ENCODE data around the gene HES1. TPM values are rescaled to one million over a fixed set of nuclear protein-coding genes. Genes with fewer than 3 reads are reported as not detected.
"Not testable (repeated sequence)": the region's sequence is repeated elsewhere in the genome, so short reads cannot be mapped to it uniquely, and the experiment has no call there.

HES1 gene
- total RNA-seq, 2 experiments from 2014 or later: 0.14 TPM; not detected in 1

DNA sequence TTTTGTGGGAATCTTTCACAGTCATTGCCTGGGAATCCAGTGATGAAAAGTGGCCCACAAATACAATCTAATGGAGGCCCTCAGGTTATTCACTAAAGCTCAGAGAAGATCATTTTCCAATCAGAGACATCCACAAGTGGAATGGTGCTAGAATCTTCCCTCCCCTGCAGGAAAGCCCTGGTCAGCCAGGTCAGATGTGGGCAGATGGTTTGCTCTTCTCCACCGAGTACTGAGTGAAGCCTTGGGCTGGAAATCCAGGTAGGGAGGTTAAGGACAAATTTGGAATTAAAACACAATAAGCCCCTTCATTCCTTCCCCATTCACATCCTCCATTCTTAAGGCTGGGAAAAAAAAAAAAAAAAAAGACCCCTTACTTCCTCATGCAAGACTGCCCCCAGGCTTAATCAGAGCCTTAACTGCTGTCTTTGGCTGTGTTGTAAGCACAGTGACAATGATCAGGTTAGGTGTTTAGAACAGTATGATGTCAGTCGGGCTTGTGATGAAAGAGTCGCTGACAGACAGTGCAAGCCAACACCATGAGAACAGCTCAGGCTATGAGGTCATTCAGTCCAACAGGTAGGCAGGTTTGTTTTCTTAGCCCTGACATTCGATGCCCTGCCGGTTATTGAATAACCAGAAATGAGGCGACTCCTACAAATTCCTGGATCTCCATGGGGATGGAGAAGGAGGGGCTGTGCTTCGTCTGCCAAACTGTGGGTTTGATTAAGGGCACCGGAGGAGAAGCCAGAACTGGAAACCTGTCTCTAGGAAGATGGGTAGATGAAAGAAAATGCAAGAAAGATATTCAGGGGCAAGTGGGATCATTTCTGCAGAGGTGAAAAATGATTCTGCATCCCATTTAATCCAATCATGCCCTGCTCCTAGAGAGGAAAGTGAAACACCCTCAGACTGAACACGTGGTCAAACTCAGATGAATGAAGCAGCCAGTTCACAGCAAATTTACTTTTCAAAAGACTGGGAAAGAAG, 23.5 kb upstream of the HES1 start:
- Mint-ChIP-seq H3K9me3 (no peaks in the 10 kb centered on the region), H3K4me1 (no peaks in the 10 kb centered on the region), H3K36me3 (no peaks in the 10 kb centered on the region), H3K27me3 (peaks cover 12% of the 10 kb centered on the region), H3K27ac (no peak overlapping the region), H3K4me3 (no peak overlapping the region)
- DNase-seq: no peak

DNA sequence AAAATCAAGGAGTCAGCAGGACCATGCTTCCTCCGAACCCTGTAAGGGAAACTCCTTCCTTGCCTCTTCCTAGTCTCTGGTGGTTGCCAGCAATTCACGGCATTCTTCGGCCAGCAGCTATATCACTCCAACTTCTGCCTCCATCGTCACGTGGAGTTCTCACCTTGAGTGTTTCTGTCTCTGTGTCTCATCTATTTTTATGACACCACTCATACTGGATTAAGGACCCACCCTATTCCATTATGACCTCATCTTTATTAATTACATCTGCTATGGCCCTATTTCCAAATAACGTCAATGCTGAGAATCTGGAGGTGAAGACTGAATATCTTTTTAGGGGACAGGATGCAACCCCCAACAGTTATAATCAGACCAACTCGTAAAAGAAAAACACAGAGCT, 21.8 kb upstream of the HES1 start:
- Mint-ChIP-seq H3K9me3 (no peaks in the 10 kb centered on the region), H3K27ac (no peak overlapping the region), H3K4me1 (no peaks in the 10 kb centered on the region), H3K27me3 (peaks cover 6% of the 10 kb centered on the region), H3K36me3 (no peaks in the 10 kb centered on the region), H3K4me3 (no peak overlapping the region)
- no peak for DNase-seq

DNA sequence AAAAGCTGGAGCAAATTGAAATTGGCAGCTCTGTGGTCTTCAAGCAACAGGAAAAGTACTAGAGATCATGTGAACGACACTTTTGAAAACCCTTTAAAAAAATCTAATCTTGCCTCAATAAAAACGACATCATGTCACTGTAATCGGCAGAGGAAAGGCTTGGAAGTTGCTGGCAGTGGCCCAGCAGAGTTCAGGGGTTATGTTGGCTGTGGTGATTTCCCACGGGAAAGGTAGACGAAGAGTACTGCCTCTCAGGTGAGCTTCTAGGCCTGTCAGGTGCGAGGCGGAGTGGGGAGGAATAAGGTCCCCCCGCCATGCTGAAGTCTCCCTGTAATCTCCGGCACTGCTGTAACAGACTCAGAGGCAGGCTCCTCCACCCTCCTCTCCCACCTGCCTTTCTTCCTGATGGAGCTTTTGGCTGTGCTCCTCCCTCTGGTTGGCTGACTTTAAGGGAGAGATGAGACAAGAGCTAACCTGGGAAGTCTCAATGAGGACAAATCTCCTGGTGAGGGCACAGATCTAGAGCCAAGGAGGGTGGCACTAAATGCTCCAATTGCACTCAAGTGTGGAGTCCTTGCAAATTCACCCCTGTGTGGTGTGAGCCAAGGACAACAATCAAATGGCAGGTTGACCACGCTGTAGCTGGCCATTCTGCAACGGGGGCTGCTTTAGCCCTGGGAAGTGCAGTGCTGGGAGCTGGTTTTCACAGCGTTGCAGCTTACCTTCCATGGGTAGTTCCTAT, 18.7 kb upstream of the HES1 start:
- H3K4me1 Mint-ChIP-seq: no peaks in the 10 kb centered on the region

DNA sequence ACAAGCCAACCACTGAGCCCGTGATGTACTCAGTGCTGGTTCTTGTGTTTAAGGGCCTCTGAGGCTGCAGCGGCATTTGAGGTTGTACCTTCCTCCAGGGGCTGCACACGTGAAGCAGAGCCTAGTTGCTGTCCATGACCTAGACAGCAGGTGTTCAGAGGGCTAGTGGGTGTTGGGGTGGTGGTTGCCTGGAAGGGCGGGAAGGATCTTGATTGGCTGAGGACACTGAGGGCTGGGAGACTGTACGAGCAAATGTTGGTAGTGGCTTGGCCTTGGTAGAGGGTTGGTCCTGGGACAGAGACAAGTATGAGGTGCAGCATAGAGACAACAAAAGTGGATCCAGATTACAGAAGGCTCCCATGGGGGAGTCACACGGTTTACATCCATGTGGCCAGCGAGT, 17.0 kb upstream of the HES1 start:
- peaks cover 18% of the 10 kb centered on the region for H3K27me3 Mint-ChIP-seq

More for the DNA sequence above, 18.7 kb upstream of the HES1 start:
- no peak overlapping the region for H3K27ac Mint-ChIP-seq
- no peaks in the 10 kb centered on the region for H3K9me3 Mint-ChIP-seq
- H3K36me3 Mint-ChIP-seq: no peaks in the 10 kb centered on the region
- DNase-seq: no peak
- no peak overlapping the region for H3K4me3 Mint-ChIP-seq
- H3K27me3 Mint-ChIP-seq: peaks cover 14% of the 10 kb centered on the region

DNA sequence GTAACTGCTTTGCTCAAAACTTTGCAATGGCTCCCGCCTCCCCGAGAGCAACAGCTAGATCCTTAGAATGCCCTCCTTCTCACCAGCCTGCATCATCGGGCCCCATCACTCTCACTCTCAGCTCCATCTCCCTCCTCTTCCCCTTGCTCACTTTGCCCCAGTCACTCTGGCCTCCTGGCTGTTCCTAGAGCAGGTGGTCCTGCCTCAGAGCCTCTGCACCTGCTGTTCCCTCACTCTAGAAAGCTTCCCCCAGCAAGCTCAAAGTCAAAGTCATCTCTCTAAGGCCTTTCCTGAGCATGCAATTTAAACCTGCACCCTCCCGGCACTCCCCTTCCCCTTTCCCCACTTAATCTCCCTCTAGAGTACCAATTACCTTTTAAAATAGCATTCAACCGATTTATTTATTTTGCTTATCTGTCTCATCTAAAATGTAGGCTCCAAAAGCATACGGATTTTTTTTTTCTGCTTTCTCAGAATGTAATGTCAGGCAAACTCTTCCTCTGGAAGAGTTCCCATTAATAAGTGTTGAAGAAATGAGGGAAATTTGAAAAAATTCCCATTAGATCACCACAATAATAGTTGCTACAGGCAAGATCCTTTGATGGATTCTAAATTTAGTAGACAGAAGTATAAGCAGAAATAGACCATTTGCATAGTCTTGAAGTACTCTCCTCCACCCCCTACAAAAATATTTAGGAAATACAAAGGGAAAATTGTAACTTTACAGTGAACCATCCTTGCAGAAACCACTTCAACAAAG, 15.9 kb upstream of the HES1 start:
- Mint-ChIP-seq H3K36me3 (no peaks in the 10 kb centered on the region), H3K27ac (no peak overlapping the region), H3K4me1 (no peaks in the 10 kb centered on the region), H3K4me3 (no peak overlapping the region), H3K27me3 (peaks cover 18% of the 10 kb centered on the region), H3K9me3 (no peaks in the 10 kb centered on the region)
- no peak for DNase-seq

More for the DNA sequence above, 17.0 kb upstream of the HES1 start:
- H3K4me1 Mint-ChIP-seq: no peaks in the 10 kb centered on the region
- H3K9me3 Mint-ChIP-seq: no peaks in the 10 kb centered on the region
- no peak for DNase-seq
- H3K36me3 Mint-ChIP-seq: no peaks in the 10 kb centered on the region
- H3K4me3 Mint-ChIP-seq: no peak overlapping the region
- H3K27ac Mint-ChIP-seq: no peak overlapping the region

DNA sequence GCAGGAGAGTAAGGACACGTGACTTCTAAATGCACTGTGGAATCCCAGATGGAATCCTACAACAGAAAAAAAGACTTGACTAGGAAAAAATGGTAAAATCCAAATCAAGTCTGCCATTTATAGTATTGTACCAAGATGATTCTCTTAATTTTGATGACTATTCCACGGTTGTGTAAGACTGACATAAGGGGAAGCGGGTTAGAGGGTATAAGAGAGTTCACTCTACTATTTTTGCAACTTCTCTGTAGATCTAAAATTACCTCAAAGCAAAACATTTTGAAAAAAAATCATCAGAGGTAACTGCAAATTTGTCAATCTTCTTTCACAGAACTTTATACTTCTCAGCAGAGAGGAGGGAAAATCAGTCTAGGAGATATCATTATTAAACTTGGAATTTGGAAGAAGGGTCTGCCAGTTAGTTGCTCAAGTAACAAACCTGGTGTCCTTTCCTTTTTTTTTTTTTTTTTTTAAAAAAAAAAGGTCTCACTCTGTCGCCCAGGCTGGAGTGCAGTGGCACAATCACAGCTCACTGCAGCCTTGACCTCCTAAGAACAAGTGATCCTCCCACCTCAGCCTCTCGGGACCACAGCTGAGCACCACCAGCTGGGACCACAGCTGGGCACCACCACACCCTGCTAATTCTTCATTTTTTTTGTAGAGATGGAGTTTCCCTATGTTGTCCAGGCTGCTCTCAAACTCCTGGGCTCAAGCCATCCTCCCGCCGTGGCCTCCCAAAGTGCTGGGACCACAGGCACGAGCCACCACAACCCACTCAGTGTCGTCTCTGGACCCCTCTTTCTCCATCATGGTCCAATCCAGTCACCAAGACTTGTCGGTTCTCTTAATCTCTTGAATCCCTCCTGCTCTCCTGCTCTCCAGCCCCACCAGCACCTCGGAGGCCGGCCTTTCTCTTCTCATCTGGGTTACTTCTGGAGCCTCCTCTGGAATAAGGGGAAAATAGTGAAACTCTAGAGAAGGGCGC, 14.9 kb upstream of the HES1 start:
- Mint-ChIP-seq H3K4me3 (no peak overlapping the region), H3K9me3 (no peaks in the 10 kb centered on the region), H3K4me1 (no peaks in the 10 kb centered on the region), H3K36me3 (no peaks in the 10 kb centered on the region), H3K27ac (no peak overlapping the region), H3K27me3 (peaks cover 18% of the 10 kb centered on the region)
- DNase-seq: no peak

DNA sequence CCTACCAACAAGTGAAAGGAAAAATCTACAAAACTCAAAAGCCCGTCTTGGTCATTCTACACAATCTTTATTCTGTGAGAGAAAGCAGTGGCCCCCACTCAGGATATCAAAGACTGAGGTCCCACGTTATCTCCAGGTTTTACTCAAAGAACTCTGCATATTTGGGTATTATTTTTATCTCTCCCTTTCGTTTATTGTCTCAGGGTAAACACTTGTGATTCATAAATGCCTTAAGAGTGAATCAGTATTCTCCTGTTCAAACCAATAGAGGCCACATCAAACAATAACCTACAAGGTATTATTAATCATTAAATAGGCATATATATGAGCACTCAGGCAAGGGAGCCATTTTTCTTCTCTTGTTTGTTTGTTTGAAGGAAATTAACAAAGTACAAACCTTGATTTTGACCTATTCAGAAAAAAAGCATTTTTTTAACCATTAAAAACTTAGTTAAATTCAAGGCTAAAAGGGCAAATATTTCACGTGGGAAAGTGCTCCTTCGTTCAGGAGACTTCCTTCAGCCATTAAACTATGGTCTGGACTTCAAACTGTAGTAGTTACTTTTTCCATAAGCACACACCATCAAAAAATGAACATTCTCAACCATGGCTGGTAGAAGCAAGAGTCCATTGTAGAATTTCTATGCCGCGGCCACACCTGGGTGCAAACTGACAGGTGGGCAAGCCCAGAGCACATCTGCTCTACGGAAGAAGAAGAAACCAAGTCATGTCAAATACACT, 13.9 kb upstream of the HES1 start:
- H3K27ac Mint-ChIP-seq: no peak overlapping the region
- no peak for DNase-seq
- H3K4me1 Mint-ChIP-seq: no peaks in the 10 kb centered on the region
- H3K27me3 Mint-ChIP-seq: peaks cover 22% of the 10 kb centered on the region
- no peaks in the 10 kb centered on the region for H3K36me3 Mint-ChIP-seq
- H3K4me3 Mint-ChIP-seq: no peak overlapping the region
- H3K9me3 Mint-ChIP-seq: no peaks in the 10 kb centered on the region

DNA sequence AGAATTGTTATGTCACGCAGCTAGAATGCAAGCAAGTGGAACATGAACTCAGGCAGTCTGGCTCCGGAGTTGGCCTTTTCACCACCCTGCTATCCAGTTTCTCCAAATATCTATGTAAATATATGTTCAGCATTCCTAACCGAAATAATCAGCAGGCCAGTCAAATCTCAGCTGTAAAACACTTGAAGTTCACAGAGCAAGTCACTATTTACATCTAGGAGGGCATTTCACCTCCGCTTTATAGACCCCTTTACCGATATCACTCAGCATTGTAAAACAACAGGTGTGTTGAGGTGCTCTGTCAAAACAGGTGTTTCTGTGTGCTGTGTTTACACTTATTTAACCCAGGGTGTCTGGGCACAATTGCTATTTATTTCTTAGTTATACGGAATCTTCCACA, 12.2 kb upstream of the HES1 start:
- H3K36me3 Mint-ChIP-seq: no peaks in the 10 kb centered on the region
- H3K27ac Mint-ChIP-seq: no peak overlapping the region
- no peak for DNase-seq
- H3K27me3 Mint-ChIP-seq: peaks cover 29% of the 10 kb centered on the region
- no peaks in the 10 kb centered on the region for H3K4me1 Mint-ChIP-seq
- no peak overlapping the region for H3K4me3 Mint-ChIP-seq
- no peaks in the 10 kb centered on the region for H3K9me3 Mint-ChIP-seq

DNA sequence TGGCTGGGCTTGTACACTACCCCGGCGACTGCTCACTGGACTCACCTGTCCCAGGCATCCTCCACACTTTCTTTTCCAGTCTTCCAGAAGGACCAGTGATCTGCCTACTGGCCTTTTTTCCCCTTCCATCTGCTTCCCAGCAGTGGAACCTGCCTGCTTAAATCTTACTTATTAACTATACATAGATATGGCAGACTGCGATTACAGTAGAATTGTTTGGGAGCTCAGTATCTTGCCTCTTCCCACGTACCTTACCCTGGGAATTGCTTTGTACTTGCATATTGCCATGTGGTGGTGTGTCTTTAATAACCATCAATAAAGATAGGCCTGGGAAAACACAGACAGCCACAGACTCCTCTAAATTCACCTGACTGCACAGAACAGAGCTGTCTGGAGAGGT, 11.8 kb upstream of the HES1 start:
- H3K27ac Mint-ChIP-seq: no peak overlapping the region
- H3K4me1 Mint-ChIP-seq: no peaks in the 10 kb centered on the region
- H3K9me3 Mint-ChIP-seq: no peaks in the 10 kb centered on the region
- DNase-seq: no peak
- peaks cover 29% of the 10 kb centered on the region for H3K27me3 Mint-ChIP-seq
- H3K36me3 Mint-ChIP-seq: no peaks in the 10 kb centered on the region
- no peak overlapping the region for H3K4me3 Mint-ChIP-seq

DNA sequence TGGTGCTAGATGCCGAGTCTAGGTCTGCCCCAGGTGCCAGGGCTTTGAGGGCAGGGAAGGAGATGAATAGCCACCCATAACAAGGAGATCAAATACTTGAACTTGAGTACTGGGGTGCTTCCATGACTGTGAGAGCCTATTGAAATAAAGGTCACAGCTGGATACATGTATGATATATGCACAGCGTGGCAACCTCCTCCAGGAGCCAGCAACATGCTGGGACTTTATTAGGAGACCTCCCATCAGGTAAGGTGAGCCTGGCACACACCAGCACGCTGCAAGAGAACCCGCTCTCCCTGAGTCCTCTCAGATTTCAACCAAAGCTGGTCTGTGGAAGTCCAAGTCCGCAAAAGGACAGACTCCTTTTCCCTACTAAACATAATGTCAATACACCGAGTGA, 10.5 kb upstream of the HES1 start:
- no peak overlapping the region for H3K27ac Mint-ChIP-seq
- H3K4me1 Mint-ChIP-seq: no peaks in the 10 kb centered on the region
- peaks cover 28% of the 10 kb centered on the region for H3K27me3 Mint-ChIP-seq
- H3K9me3 Mint-ChIP-seq: no peaks in the 10 kb centered on the region
- H3K36me3 Mint-ChIP-seq: no peaks in the 10 kb centered on the region
- DNase-seq: no peak
- H3K4me3 Mint-ChIP-seq: no peak overlapping the region

DNA sequence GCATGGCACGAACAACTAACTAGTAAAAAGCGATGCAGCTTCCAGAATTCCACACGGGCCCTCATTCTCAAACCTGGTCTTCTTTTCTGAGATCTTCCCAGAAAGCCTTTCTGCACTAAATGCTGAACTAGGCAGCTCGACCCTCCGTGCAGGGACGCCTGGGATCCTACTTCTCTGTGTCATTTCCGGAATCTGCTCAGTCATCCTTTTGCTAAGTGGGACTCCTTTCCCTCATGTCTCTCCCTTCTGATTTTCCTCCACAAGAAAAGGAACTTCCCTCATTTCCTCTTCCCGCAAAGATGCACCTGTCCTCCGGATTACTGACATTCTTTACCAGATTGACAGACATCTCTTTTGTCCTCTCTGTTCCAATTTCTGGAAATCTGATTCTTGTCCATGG, 9.2 kb upstream of the HES1 start:
- H3K9me3 Mint-ChIP-seq: no peaks in the 10 kb centered on the region
- peaks cover 35% of the 10 kb centered on the region for H3K27me3 Mint-ChIP-seq
- DNase-seq: no peak
- H3K4me1 Mint-ChIP-seq: peaks cover 7% of the 10 kb centered on the region
- no peak overlapping the region for H3K4me3 Mint-ChIP-seq
- H3K36me3 Mint-ChIP-seq: no peaks in the 10 kb centered on the region
- no peak overlapping the region for H3K27ac Mint-ChIP-seq

DNA sequence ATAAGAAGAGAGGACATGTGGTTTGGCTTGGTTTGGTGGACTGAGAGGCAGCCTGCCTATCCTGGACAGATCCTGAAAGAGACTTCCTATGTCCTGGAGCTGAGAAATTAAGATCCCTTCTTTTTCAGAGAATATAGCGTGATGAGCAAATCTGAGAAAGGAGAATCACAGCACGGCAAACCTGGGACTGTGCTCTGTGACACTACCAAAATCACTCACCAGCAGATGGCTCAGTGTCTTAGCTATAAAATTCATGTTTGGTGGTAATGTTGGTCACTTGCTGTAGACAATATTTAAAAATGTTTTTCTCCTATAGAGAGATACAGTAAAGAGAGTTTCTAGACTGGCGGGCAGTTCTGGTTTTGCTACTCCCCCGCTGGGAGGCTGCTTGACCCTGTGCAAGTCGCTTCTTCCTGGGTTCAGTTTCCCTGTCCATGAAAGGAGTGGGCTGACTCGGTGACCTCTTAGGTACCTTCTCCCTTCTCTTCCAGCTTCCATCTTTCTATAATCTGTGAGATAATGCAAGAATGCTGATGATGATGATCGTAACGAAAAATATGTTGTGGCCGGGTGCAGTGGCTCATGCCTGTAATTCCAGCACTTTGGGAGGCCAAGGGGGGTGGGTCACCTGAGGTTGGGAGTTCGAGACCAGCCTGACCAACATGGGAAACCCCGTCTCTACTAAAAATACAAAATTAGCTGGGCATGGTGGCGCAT, 7.6 kb upstream of the HES1 start:
- no peaks in the 10 kb centered on the region for H3K9me3 Mint-ChIP-seq
- H3K4me3 Mint-ChIP-seq: no peak overlapping the region
- H3K36me3 Mint-ChIP-seq: no peaks in the 10 kb centered on the region
- no peak for DNase-seq
- H3K4me1 Mint-ChIP-seq: peaks cover 7% of the 10 kb centered on the region
- H3K27me3 Mint-ChIP-seq: peaks cover 46% of the 10 kb centered on the region
- H3K27ac Mint-ChIP-seq: no peak overlapping the region

DNA sequence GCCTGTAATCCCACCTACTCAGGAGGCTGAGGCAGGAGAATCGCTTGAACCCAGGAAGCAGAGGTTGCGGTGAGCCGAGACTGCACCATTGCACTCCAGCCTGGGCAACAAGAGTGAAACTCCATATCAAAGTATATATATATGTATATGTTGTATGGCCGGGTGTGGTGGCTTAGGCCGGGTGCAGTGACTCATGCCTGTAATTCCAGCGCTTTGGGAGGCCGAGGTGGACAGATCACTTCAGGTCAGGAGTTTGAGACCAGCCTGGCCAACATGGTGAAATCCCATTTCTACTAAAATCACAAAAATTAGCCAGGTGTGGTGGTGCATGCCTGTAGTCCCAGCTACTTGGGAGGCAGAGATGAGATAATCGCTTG, 7.0 kb upstream of the HES1 start:
- H3K27ac Mint-ChIP-seq, H3K36me3 Mint-ChIP-seq: not testable (repeated sequence)
- H3K27me3 Mint-ChIP-seq: peaks cover 51% of the 10 kb centered on the region

More for the DNA sequence above, 7.0 kb upstream of the HES1 start:
- H3K4me1 Mint-ChIP-seq: peaks cover 12% of the 10 kb centered on the region
- H3K9me3 Mint-ChIP-seq, H3K4me3 Mint-ChIP-seq, DNase-seq: not testable (repeated sequence)
